Thyroid gland (tissue), 4 donors: ENCODE data around the gene COL4A1.

ENCODE experiments used
- POLR2A ChIP-seq, 2 donors: fragments of 450-650 bp; IDR thresholded peaks; one replicate each; pipeline ENCODE4 v1.6.1; 2017; ENCODE audit warnings: antibody characterized with exemption in 2 of 2, mild to moderate bottlenecking in 2 of 2, moderate library complexity in 1 of 2
- TF ChIP-seq, protein P1 (sequence below), 6 experiments: fragments of 200-600 bp in 3 of 6; fragments of 450-650 bp in 3 of 6; sonication (generic) in 3 of 6; IDR thresholded peaks; one replicate each; pipeline ENCODE4 v1.5.1; 2016 to 2019; ENCODE audit warnings: antibody characterized with exemption in 6 of 6, mild to moderate bottlenecking in 2 of 6, inconsistent platforms in 1 of 6, moderate library complexity in 1 of 6

DNA sequence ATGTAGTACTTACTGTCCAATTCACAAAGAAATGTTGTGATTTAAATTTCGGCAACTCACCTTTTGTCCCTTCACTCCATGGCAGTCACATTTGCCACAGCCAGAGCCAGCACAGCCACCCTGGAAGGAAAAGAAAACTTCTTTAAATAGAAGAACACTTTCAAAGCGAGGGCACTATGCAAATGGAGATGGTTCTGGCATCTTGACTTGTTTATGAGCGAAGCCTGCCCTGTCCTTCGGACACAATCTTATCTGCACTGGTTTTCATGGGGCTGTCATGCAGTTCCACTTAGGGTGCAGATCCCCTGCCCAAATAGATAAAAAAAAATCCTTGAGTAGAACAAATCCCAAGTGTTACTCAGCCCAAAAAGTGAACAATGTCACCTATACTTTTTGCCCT is 64.3 kb downstream of the COL4A1 start:
- no peak for TF ChIP-seq POLR2A (IDR thresholded peaks at IDR 0.05)
- TF ChIP-seq, protein P1, sequence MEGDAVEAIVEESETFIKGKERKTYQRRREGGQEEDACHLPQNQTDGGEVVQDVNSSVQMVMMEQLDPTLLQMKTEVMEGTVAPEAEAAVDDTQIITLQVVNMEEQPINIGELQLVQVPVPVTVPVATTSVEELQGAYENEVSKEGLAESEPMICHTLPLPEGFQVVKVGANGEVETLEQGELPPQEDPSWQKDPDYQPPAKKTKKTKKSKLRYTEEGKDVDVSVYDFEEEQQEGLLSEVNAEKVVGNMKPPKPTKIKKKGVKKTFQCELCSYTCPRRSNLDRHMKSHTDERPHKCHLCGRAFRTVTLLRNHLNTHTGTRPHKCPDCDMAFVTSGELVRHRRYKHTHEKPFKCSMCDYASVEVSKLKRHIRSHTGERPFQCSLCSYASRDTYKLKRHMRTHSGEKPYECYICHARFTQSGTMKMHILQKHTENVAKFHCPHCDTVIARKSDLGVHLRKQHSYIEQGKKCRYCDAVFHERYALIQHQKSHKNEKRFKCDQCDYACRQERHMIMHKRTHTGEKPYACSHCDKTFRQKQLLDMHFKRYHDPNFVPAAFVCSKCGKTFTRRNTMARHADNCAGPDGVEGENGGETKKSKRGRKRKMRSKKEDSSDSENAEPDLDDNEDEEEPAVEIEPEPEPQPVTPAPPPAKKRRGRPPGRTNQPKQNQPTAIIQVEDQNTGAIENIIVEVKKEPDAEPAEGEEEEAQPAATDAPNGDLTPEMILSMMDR (IDR thresholded peaks at IDR 0.05): no peak
